SK-N-SH (cell line): ENCODE measurements around the gene ZDHHC5.

Experiments used
- CTCF ChIP-seq: fragments of 200-600 bp; sonication (generic); IDR thresholded peaks from 2 replicates; pipeline ENCODE4 v1.6.1; 2017; ENCODE audit warnings: antibody characterized with exemption, mild to moderate bottlenecking, moderate library complexity
- FOXJ3 ChIP-seq: sonication (generic); formaldehyde crosslinking; IDR thresholded peaks from 2 replicates; pipeline ENCODE4 v1.5.1; 2020; ENCODE audit warnings: mild to moderate bottlenecking, missing genetic modification reagents
- GABPA ChIP-seq: IDR thresholded peaks from 2 replicates; pipeline ENCODE4 v1.4.0; 2012; ENCODE audit warnings: low read depth, mild to moderate bottlenecking
- NFIC ChIP-seq: IDR thresholded peaks from 2 replicates; pipeline ENCODE4 v1.4.0; 2012; ENCODE audit warnings: borderline replicate concordance
- POLR2AphosphoS5 ChIP-seq: IDR thresholded peaks from 2 replicates; pipeline ENCODE4 v1.6.1; 2012; ENCODE audit warnings: low read depth, low read length
- RAD21 ChIP-seq: IDR thresholded peaks from 2 replicates; pipeline ENCODE4 v1.6.1; 2012; ENCODE audit warnings: mild to moderate bottlenecking, low read length
- SIN3A ChIP-seq: IDR thresholded peaks from 2 replicates; pipeline ENCODE4 v1.6.1; 2012; ENCODE audit warnings: low read depth, mild to moderate bottlenecking, low read length, moderate library complexity, borderline replicate concordance

GRCh38 chr11:57703341-57703740 lies 35.4 kb downstream of the ZDHHC5 start:
- TF ChIP-seq POLR2AphosphoS5 (no peak), CTCF (no peak), NFIC (no peak), GABPA (no peak), SIN3A (no peak), RAD21 (no peak), FOXJ3 (CRISPR knock-in tag) (no peak)
